HG02763 (cell line): Measurements from ENCODE around the gene UMAD1.
"Not testable (repeated sequence)": the region's sequence is repeated elsewhere in the genome, so short reads cannot be mapped to it uniquely, and the experiment has no call there.

ENCODE experiments used
- ATAC-seq: cut with Tn5 transposase; IDR thresholded peaks from one replicate; pipeline ENCODE4 v1.9.1; 2021; ENCODE audit warnings: mild to moderate bottlenecking, moderate library complexity; ENCODE audit not compliant: unreplicated experiment

Gene UMAD1

GRCh38 chr7:7820939-7821338 is 180.4 kb downstream of the UMAD1 start:
- peak; percentile 35 for ATAC-seq

GRCh38 chr7:7821517-7821916 is 181.0 kb downstream of the UMAD1 start:
- ATAC-seq = no peak

GRCh38 chr7:7825294-7825693 is 184.7 kb downstream of the UMAD1 start:
- not testable (repeated sequence) for ATAC-seq

- no peak for ATAC-seq
These were observed 189.1 kb downstream of the UMAD1 start for GRCh38 chr7:7829667-7830066.

GRCh38 chr7:7830122-7830878 is 189.7 kb downstream of the UMAD1 start:
- ATAC-seq = no peak

GRCh38 chr7:7832518-7832917 is 192.0 kb downstream of the UMAD1 start:
- ATAC-seq = no peak

- ATAC-seq = no peak
These were observed 194.2 kb downstream of the UMAD1 start for GRCh38 chr7:7834761-7835160.

- no peak for ATAC-seq
These were observed 200.5 kb downstream of the UMAD1 start for GRCh38 chr7:7841027-7841426.

- no peak for ATAC-seq
These were observed 202.7 kb downstream of the UMAD1 start for GRCh38 chr7:7843240-7843639.

GRCh38 chr7:7843972-7844371 is 203.4 kb downstream of the UMAD1 start:
- no peak for ATAC-seq

- ATAC-seq = peak; percentile 65
These were observed 207.7 kb downstream of the UMAD1 start for GRCh38 chr7:7848246-7848645.

GRCh38 chr7:7848892-7849291 is 208.3 kb downstream of the UMAD1 start:
- ATAC-seq = no peak

GRCh38 chr7:7850150-7850549 is 209.6 kb downstream of the UMAD1 start:
- no peak for ATAC-seq

GRCh38 chr7:7851381-7851780 is 210.8 kb downstream of the UMAD1 start:
- no peak for ATAC-seq

- no peak for ATAC-seq
These were observed 211.4 kb downstream of the UMAD1 start for GRCh38 chr7:7851991-7852390.

GRCh38 chr7:7857143-7857583 is 216.6 kb downstream of the UMAD1 start:
- no peak for ATAC-seq

- no peak for ATAC-seq
These were observed 218.0 kb downstream of the UMAD1 start for GRCh38 chr7:7858559-7858958.

- ATAC-seq = no peak
These were observed 218.9 kb downstream of the UMAD1 start for GRCh38 chr7:7859411-7859810.

- ATAC-seq = no peak
These were observed 220.7 kb downstream of the UMAD1 start for GRCh38 chr7:7861211-7861633.

- no peak for ATAC-seq
These were observed 221.8 kb downstream of the UMAD1 start for GRCh38 chr7:7862393-7862792.

GRCh38 chr7:7867846-7868571 is 227.5 kb downstream of the UMAD1 start:
- ATAC-seq = no peak

GRCh38 chr7:7868572-7868899 is 228.0 kb downstream of the UMAD1 start:
- ATAC-seq = no peak
